PC-9 (cell line): ENCODE measurements around the gene LIPE.

Experiments
- CTCF ChIP-seq: fragments of 200-600 bp; sonication (generic); conservative IDR thresholded peaks from 2 replicates; pipeline ENCODE4 v1.6.1; 2017; ENCODE audit warnings: mixed run types, antibody characterized with exemption, mild to moderate bottlenecking, moderate library complexity
- EZH2 ChIP-seq: fragments of 200-600 bp; sonication (generic); IDR thresholded peaks from 2 replicates; pipeline ENCODE4 v1.8.0; 2017; ENCODE audit warnings: antibody characterized with exemption, low read depth

DNA sequence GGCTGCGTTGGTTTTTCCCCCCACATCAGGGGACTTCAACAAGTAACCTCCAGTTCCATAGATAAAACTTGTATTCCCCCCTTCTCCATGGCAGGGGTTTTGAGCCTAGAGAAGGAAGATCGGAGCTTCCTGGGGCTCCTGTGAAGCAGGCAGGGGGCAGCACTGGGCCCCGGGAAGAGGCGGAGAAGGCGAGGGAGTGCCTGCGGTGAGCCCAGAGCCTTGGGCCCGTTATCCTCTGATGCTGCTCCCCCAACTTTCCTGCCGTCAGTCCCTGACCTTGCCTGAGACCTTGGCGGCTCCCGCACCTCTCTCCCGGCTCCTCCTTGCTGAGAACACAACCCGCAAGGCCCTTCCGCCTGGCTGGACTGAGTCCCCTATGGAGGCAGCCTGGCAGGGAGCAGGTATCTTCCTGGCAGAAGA, 2.5 kb downstream of the LIPE start:
- no peak for TF ChIP-seq CTCF
- TF ChIP-seq EZH2, result no peak
